ENCODE data around the gene REST. TPM values are rescaled to one million over a fixed set of nuclear protein-coding genes. Genes with fewer than 3 reads are reported as not detected.

Gene REST
- 33.0 and 37.1 TPM in 2 replicates for total RNA-seq

GRCh38 chr4:56907489-56908205, at the start of gene REST:
Gene REST (plus strand): TSS chr4:56907900. CDS start chr4:56910639, 2,739 bp downstream.

GRCh38 chr4:56977321-56978012, 69.8 kb downstream of the REST start, which contains the start of gene NOA1:
Gene NOA1 (minus strand): TSS chr4:56977606. CDS start chr4:56977585, 21 bp downstream.

DNA sequence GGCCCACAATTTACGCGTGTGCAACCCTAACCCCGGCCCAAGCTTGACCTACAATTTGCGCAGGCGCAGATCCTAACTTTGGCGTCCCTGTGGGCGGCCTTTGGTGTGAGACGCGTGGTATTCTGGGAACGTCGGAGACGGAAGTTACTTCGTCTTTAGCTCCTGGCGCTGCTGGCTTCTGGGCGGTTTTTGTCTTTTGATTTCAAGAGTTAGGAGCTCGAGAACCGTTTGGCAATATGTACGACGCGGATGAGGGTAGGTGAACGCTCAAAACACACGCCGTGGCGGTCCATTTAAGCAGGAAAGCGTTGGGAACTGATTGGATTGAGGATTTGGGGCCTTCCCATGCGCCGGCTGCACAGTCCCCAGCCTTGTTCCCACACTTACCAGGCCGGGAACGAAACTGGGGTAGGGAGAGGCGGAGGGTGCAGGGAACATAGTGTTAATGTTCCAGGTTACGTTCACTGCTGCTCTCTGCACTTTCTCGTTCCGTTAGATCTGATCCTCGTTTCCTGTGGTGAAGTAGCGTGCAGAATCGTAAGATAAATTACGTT, 71.1 kb downstream of the REST start, which contains the start of gene POLR2B:
TSS of gene POLR2B (plus strand) at position 147 of the 554 bp plus-strand sequence. CDS start at position 237, 90 bp downstream.

Other genes starting within 250 kb of the REST start
- gene HOPX, start 226.6 kb upstream of the REST start, total RNA-seq: 0.26 and 0.50 TPM in 2 replicates
- not detected in 2 replicates for gene SPINK2, start 86.2 kb upstream of the REST start, total RNA-seq
- 17.5 and 17.8 TPM in 2 replicates for gene NOA1, start 69.7 kb downstream of the REST start, total RNA-seq
- 94.8 and 107 TPM in 2 replicates for gene POLR2B, start 71.0 kb downstream of the REST start, total RNA-seq
- gene IGFBP7, start 202.5 kb downstream of the REST start, total RNA-seq: 2,245 and 2,337 TPM in 2 replicates

Data from smooth muscle cell of the pulmonary artery (primary cell).